ENCODE data around the gene USP26.

The USP26 gene, protein sequence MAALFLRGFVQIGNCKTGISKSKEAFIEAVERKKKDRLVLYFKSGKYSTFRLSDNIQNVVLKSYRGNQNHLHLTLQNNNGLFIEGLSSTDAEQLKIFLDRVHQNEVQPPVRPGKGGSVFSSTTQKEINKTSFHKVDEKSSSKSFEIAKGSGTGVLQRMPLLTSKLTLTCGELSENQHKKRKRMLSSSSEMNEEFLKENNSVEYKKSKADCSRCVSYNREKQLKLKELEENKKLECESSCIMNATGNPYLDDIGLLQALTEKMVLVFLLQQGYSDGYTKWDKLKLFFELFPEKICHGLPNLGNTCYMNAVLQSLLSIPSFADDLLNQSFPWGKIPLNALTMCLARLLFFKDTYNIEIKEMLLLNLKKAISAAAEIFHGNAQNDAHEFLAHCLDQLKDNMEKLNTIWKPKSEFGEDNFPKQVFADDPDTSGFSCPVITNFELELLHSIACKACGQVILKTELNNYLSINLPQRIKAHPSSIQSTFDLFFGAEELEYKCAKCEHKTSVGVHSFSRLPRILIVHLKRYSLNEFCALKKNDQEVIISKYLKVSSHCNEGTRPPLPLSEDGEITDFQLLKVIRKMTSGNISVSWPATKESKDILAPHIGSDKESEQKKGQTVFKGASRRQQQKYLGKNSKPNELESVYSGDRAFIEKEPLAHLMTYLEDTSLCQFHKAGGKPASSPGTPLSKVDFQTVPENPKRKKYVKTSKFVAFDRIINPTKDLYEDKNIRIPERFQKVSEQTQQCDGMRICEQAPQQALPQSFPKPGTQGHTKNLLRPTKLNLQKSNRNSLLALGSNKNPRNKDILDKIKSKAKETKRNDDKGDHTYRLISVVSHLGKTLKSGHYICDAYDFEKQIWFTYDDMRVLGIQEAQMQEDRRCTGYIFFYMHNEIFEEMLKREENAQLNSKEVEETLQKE

DNA sequence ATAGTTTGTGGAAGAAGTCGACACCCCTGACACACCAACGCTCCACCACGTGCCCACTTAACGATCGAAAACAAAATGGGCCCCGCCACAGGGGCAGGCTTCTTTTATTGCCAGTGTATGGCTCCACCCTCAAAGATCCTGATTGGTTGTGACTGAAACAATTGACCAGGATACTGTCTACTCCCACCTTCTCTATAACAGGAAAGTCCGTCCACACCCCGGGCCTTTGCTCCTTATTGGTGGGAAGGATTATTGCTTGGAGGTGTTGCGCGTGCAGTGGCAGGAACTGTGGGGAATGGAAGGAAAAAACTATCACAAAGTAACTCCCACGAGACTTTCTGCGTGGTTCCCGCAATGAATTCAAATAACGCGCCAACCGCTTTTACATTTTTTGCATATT, at the start of gene USP26:
Gene USP26, minus strand, starts transcription at position 79 of the 400 bp plus-strand sequence. CDS start 68,889 bp downstream, outside the sequence.
- H3K27me3 ChIP-seq (replicated peaks; ENCODE audit: insufficient read depth, low read length), result no peaks in the 10 kb centered on the region
- DNase-seq, result no peak
- H3K27ac ChIP-seq (ENCODE audit: low read length), result no peak within 1 kb of the TSS
- no peaks in the 10 kb centered on the region for H3K79me2 ChIP-seq (ENCODE audit: low read length)
- H3K36me3 ChIP-seq (replicated peaks; ENCODE audit: insufficient read depth, low read length), result no peaks in the 10 kb centered on the region
- no peaks in the 10 kb centered on the region for H3K9me2 ChIP-seq (replicated peaks; ENCODE audit: insufficient read depth, low read length)
- H3F3A ChIP-seq (ENCODE audit: insufficient read depth, low read length), result no peaks in the 10 kb centered on the region
- H4K20me1 ChIP-seq (ENCODE audit: insufficient read depth, low read length), result no peaks in the 10 kb centered on the region
- H3K4me3 ChIP-seq (ENCODE audit: low read length), result no peak within 1 kb of the TSS
- H3K9ac ChIP-seq (ENCODE audit: low read length), result no peak within 1 kb of the TSS
- no peak for TF ChIP-seq EZH2 (optimal IDR thresholded peaks at IDR 0.05; ENCODE audit: low read depth, low read length)
- TF ChIP-seq EZH2phosphoT487 (IDR thresholded peaks at IDR 0.05; ENCODE audit: low read length), result no peak
- TF ChIP-seq, protein P1, sequence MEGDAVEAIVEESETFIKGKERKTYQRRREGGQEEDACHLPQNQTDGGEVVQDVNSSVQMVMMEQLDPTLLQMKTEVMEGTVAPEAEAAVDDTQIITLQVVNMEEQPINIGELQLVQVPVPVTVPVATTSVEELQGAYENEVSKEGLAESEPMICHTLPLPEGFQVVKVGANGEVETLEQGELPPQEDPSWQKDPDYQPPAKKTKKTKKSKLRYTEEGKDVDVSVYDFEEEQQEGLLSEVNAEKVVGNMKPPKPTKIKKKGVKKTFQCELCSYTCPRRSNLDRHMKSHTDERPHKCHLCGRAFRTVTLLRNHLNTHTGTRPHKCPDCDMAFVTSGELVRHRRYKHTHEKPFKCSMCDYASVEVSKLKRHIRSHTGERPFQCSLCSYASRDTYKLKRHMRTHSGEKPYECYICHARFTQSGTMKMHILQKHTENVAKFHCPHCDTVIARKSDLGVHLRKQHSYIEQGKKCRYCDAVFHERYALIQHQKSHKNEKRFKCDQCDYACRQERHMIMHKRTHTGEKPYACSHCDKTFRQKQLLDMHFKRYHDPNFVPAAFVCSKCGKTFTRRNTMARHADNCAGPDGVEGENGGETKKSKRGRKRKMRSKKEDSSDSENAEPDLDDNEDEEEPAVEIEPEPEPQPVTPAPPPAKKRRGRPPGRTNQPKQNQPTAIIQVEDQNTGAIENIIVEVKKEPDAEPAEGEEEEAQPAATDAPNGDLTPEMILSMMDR (IDR thresholded peaks at IDR 0.05; ENCODE audit: low read length), result no peak
- H2AFZ ChIP-seq (ENCODE audit: low read length), result no peak within 1 kb of the TSS
- no peak within 1 kb of the TSS for H3K4me2 ChIP-seq (ENCODE audit: low read depth, low read length)
- H3K4me1 ChIP-seq (ENCODE audit: low read length), result no peaks in the 10 kb centered on the region
- H3K9me3 ChIP-seq (replicated peaks; ENCODE audit: insufficient read depth, low read length), result no peaks in the 10 kb centered on the region

GRCh38 chrX:133134282-133134681, 37.4 kb upstream of the USP26 start:
- no peak for DNase-seq
- Histone ChIP-seq H3K4me1 (ENCODE audit: low read length) (no peaks in the 10 kb centered on the region), H3K27ac (ENCODE audit: low read length) (no peak overlapping the region), H4K20me1 (ENCODE audit: insufficient read depth, low read length) (no peaks in the 10 kb centered on the region), H3K4me2 (ENCODE audit: low read depth, low read length) (no peak overlapping the region), H3K9me2 (replicated peaks; ENCODE audit: insufficient read depth, low read length) (no peaks in the 10 kb centered on the region), H3F3A (ENCODE audit: insufficient read depth, low read length) (no peaks in the 10 kb centered on the region), H3K9me3 (replicated peaks; ENCODE audit: insufficient read depth, low read length) (no peaks in the 10 kb centered on the region), H3K4me3 (ENCODE audit: low read length) (no peak overlapping the region), H3K9ac (ENCODE audit: low read length) (no peak overlapping the region), H3K79me2 (ENCODE audit: low read length) (no peaks in the 10 kb centered on the region), H3K36me3 (replicated peaks; ENCODE audit: insufficient read depth, low read length) (no peaks in the 10 kb centered on the region), H3K27me3 (replicated peaks; ENCODE audit: insufficient read depth, low read length) (no peaks in the 10 kb centered on the region), H2AFZ (ENCODE audit: low read length) (no peak overlapping the region)
- TF ChIP-seq EZH2phosphoT487 (IDR thresholded peaks at IDR 0.05; ENCODE audit: low read length) (no peak), EZH2 (optimal IDR thresholded peaks at IDR 0.05; ENCODE audit: low read depth, low read length) (no peak)
- TF ChIP-seq, protein P1 (IDR thresholded peaks at IDR 0.05; ENCODE audit: low read length), result no peak

DNA sequence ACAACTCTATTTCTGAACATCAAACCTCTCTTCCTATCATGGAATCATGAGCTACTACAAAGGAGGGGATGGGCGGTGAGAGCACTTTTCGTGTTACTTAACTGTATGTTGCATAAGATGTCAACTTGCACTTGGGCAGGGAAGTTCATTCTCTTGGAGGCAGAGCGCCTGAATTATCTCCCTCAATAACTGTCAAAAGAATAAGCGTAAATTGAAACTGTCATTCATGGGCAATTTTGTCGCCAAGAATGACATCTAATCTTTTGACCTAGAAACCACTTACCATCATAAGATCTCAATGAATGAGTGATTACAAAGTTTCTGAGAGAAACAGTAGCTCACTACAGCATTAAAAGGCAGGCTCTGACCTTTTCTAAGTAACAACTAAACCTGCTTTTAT, 23.5 kb upstream of the USP26 start:
- Histone ChIP-seq H3K4me1 (ENCODE audit: low read length) (no peaks in the 10 kb centered on the region), H3K4me3 (ENCODE audit: low read length) (no peak overlapping the region), H3K27ac (ENCODE audit: low read length) (no peak overlapping the region), H3K79me2 (ENCODE audit: low read length) (no peaks in the 10 kb centered on the region), H3K36me3 (replicated peaks; ENCODE audit: insufficient read depth, low read length) (no peaks in the 10 kb centered on the region), H4K20me1 (ENCODE audit: insufficient read depth, low read length) (no peaks in the 10 kb centered on the region), H3K9me2 (replicated peaks; ENCODE audit: insufficient read depth, low read length) (no peaks in the 10 kb centered on the region), H2AFZ (ENCODE audit: low read length) (no peak overlapping the region), H3K27me3 (replicated peaks; ENCODE audit: insufficient read depth, low read length) (no peaks in the 10 kb centered on the region), H3F3A (ENCODE audit: insufficient read depth, low read length) (no peaks in the 10 kb centered on the region), H3K9me3 (replicated peaks; ENCODE audit: insufficient read depth, low read length) (no peaks in the 10 kb centered on the region), H3K4me2 (ENCODE audit: low read depth, low read length) (no peak overlapping the region), H3K9ac (ENCODE audit: low read length) (no peak overlapping the region)
- DNase-seq, result no peak
- TF ChIP-seq EZH2phosphoT487 (IDR thresholded peaks at IDR 0.05; ENCODE audit: low read length) (no peak), EZH2 (optimal IDR thresholded peaks at IDR 0.05; ENCODE audit: low read depth, low read length) (no peak)
- TF ChIP-seq, protein P1 (IDR thresholded peaks at IDR 0.05; ENCODE audit: low read length), result no peak

All from MM.1S (cell line).